Middle frontal gyrus (tissue), 1 donor: Measurements from ENCODE around the gene ARHGAP29.
"Not testable (repeated sequence)": the region's sequence is repeated elsewhere in the genome, so short reads cannot be mapped to it uniquely, and the experiment has no call there.

ENCODE experiments used
- DNase-seq: peaks from one replicate; pipeline ENCODE4 v3.0.0-alpha.2; 2015; ENCODE audit warnings: low spot score; ENCODE audit errors: extremely low spot score

Gene ARHGAP29

GRCh38 chr1:94180650-94181049 is 56.7 kb downstream of the ARHGAP29 start:
- no peak for DNase-seq

- no peak for DNase-seq
These were observed 58.5 kb downstream of the ARHGAP29 start for GRCh38 chr1:94178901-94179300.

DNA sequence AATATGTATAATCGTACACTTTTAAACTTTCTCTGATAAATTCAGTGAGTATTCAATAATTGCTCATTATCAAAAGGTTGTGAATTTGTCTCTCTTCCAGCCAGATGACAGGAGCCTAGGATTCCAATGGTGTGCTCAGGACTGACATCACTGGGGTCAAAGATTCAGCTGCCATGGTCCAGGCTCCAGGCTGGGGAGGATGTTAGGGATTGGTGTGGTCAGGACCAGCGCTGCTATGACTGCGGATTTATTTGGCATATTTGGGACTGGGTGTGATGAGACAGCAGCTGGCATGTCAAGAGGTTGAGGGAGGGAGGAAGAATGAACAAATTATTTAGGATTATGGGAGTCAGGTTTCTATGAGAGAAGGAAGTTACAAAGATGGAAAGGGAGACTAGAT is 68.3 kb downstream of the ARHGAP29 start:
- DNase-seq, result no peak

GRCh38 chr1:94165843-94166242 is 71.5 kb downstream of the ARHGAP29 start:
- no peak for DNase-seq

GRCh38 chr1:94164885-94165284 is 72.5 kb downstream of the ARHGAP29 start:
- DNase-seq, result not testable (repeated sequence)

DNA sequence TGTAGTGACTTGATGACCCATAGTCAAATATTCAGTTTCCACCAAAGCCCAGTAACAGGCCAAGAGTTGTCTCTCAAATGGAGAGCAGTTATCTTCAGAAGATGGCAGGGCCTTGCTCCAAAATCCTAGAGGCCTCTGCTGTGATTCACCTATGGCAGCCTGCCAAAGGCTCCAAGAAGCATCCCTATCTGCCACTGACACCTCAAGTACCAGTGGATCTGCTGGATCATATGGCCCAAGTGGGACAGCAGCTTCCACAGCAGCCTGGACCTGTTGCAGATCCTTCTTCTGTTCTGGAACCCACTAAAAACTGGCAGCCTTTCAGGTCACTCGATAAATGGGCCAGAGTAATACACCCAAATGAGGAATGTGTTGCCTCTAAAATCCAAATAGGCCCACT is 73.3 kb downstream of the ARHGAP29 start:
- DNase-seq, result not testable (repeated sequence)

- not testable (repeated sequence) for DNase-seq
These were observed 74.1 kb downstream of the ARHGAP29 start for GRCh38 chr1:94163249-94163648.

GRCh38 chr1:94160811-94161210 is 76.6 kb downstream of the ARHGAP29 start:
- DNase-seq, result no peak

- no peak for DNase-seq
These were observed 81.2 kb downstream of the ARHGAP29 start for GRCh38 chr1:94156096-94156625.

GRCh38 chr1:94154989-94155388 is 82.4 kb downstream of the ARHGAP29 start:
- DNase-seq, result no peak

DNA sequence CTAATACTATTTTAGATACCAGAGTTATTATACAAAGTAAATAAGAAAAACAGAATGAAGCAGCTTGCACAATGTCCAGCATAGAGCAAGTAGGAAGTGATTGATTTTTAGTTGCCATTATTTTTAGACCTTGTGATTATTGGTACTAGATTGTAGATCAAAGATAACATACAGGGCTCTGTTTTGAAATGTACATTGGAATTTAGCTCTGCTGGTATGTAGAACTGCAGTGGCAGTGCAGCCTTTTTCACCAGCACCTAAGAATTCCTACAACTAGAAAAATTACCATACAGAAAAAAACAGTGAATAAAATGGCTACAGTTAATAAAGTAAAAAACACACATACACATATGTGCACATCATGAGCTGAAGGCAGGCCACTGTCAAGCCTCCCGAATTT is 84.3 kb downstream of the ARHGAP29 start:
- no peak for DNase-seq

DNA sequence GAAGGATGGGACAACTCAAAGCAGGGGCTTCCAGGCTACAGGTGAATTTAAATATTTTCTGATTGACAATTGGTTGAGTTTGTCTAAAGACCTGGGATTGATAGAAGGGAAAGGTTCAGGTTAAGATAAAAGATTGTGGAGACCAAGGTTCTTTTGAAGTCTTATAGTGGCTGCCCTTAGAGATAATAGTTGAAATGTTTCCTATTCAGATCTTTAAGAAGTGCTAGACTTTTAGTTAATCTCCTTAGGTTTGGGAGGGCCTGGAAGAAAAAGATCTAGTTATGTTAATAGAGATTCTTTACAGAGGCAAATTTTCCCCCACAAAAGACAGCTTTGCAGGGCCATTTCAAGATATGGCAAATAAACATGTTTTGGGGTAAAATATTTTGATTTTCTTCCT is 88.2 kb downstream of the ARHGAP29 start:
- not testable (repeated sequence) for DNase-seq

DNA sequence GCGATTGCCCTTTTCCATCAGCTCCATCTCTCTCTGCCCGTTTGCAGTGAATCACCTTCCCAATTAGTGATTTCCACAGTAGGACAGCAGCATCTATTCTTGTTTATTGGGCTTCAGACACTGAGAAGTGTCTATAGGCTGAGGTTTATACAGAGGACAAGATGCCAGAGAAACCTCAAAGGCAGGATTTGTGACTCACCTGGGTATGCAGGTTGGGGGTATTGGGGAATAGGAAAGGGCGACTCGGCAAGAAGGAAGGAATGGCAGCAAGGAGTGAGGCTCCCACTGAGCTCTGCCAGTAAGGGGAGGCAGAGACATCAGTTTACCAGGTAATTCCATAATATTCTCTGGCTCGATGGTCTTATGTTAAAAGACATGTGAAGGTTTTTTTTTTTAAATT is 91.1 kb downstream of the ARHGAP29 start:
- no peak for DNase-seq

- DNase-seq, result no peak
These were observed 92.5 kb downstream of the ARHGAP29 start for GRCh38 chr1:94144836-94145235.

DNA sequence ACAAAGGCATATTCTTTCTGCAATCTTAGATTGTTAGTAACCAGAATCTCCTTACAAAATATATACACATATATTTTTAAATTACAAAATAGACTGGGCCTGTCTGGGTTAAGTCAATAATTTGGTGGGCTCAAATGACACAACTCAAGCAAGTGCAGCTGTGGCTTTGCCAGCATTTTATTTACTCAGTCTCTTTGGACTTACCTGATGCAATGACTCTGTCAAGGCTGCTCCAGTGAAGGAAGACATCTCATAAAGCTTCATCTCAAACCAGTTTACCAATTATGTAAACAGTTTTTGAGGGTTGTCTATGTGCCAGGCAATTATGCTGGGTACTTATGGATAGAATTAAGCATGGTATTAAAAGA is 93.6 kb downstream of the ARHGAP29 start:
- no peak for DNase-seq

GRCh38 chr1:94143173-94143808 is 94.1 kb downstream of the ARHGAP29 start:
- DNase-seq, result no peak

DNA sequence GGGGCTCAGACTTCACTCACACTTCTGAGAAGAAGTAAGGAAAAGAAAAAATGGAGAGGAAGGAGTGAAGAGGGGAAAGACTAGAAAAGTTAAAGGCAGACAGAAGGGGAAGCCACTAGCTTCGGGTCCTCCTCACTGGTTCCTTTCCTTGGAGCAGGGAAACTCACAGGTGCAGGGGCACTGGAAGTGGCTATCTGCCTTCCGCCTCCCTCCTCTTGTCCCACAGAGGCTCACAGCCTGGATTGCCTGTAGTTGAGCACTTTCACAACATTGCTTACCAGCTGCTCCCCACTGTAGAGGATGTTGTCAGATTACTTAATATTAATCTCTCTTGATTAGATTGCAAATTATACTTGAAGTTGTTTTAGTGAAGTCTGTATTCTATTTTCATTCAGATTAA is 94.8 kb downstream of the ARHGAP29 start:
- no peak for DNase-seq

DNA sequence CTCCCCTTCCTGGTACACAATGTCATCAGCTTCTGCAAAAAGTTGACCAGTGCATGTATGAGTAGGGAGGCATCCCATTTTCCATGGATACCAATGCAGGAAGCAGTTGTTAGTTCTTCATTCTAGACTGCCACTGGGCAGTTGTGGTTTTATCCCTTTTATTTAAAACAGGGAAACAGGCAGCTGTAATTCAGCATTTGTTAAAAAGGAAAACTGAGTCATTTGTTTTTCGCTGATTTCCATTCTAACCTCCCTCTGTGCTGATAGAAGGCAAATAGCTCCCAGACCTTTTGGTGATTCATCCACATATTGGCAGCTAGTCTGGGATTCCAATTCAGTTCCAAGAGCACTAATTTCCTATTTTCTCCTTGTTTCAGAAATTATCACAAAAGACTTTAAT is 95.4 kb downstream of the ARHGAP29 start:
- DNase-seq, result no peak

DNA sequence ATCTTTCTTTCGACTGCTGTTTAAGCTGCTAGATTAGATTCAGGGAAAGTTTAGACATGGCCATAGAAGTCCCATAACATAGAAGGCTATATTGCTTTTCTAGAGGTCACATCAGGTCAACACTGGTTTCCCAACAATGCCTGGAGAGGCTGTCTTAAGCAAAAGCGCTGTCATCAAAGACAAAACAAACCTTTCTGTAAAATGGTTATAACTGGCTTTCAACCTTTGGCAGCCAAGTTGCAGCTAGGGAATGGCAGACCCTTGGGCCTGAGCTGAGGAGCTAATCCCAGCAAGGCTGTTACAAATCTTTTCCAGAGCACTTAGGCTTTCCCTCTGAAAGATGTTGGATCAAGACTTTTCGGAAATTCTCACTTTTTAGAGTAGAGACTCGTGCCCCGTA is 105.3 kb downstream of the ARHGAP29 start:
- DNase-seq, result no peak

- DNase-seq, result no peak
These were observed 106.4 kb downstream of the ARHGAP29 start for GRCh38 chr1:94130851-94131595.

GRCh38 chr1:94126651-94127050 is 110.7 kb downstream of the ARHGAP29 start:
- no peak for DNase-seq

GRCh38 chr1:94125551-94126514 is 111.6 kb downstream of the ARHGAP29 start:
- no peak for DNase-seq
